ENCODE data around the gene BAHD1. TPM values are rescaled to one million over a fixed set of nuclear protein-coding genes. Genes with fewer than 3 reads are reported as not detected.

The BAHD1 gene
- total and polyA plus RNA-seq, 2 experiments from 2014 or later = 13.9 to 17.2 TPM

DNA sequence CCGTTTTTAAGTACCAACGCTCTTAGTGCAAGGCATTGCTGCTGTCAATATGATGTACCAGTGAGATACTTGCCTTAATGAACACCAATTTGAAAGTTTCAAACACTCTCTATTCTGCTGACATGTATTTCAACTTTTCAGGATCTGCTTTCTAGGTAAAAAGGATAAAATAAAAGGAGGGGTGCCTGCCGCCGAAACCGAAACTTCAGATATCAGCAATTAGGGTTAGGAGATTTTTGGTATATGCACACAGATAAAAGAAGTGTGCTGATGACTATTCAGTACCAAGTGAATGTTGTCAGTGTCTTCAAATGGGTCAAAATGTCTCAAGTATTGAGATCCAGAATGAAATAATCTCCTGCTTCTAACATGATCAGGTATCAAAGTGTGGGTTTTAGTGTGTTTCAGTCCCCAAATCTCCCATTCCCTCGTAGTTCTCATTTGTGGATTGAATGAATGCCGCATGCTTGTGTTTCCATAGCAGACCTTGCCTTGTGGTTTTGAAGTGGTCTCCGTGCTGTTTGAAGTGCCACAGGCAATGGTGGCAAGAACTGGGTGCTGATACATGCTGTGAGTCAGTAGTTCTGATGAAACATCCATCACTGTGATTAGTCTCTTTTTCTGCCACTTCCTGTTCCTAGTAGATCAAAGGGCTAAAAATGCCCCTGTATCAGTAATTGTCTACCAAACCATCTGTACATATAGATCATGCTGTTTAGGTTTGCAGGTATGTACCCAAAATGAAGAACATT lies 52.5 kb downstream of the BAHD1 start:
- no peaks in the 10 kb centered on the region for H3K9me2 ChIP-seq (replicated peaks; ENCODE audit: insufficient read depth)
- no peaks in the 10 kb centered on the region for H3K4me1 ChIP-seq (ENCODE audit: insufficient read depth)
- H3K9me3 ChIP-seq (ENCODE audit: low read depth) = no peaks in the 10 kb centered on the region
- no peaks in the 10 kb centered on the region for H4K20me1 ChIP-seq (ENCODE audit: insufficient read depth, poor library complexity, severe bottlenecking)
- no peak for DNase-seq (ENCODE audit: low spot score)
- no peaks in the 10 kb centered on the region for H3K36me3 ChIP-seq (replicated peaks; ENCODE audit: insufficient read depth, low read depth)
- no peak overlapping the region for H3K4me2 ChIP-seq
- H3K27me3 ChIP-seq = no peaks in the 10 kb centered on the region
- H3K4me3 ChIP-seq = no peak overlapping the region
- no peak overlapping the region for H2AFZ ChIP-seq
- 87% methylated on average over 8 of the region's 8 CpGs for WGBS (ENCODE audit: low lambda C conversion rate, missing lambda C conversion rate)
- no peak overlapping the region for H3K27ac ChIP-seq
- H3K79me2 ChIP-seq = no peaks in the 10 kb centered on the region
- TF ChIP-seq, protein P1, sequence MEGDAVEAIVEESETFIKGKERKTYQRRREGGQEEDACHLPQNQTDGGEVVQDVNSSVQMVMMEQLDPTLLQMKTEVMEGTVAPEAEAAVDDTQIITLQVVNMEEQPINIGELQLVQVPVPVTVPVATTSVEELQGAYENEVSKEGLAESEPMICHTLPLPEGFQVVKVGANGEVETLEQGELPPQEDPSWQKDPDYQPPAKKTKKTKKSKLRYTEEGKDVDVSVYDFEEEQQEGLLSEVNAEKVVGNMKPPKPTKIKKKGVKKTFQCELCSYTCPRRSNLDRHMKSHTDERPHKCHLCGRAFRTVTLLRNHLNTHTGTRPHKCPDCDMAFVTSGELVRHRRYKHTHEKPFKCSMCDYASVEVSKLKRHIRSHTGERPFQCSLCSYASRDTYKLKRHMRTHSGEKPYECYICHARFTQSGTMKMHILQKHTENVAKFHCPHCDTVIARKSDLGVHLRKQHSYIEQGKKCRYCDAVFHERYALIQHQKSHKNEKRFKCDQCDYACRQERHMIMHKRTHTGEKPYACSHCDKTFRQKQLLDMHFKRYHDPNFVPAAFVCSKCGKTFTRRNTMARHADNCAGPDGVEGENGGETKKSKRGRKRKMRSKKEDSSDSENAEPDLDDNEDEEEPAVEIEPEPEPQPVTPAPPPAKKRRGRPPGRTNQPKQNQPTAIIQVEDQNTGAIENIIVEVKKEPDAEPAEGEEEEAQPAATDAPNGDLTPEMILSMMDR (IDR thresholded peaks at IDR 0.05; ENCODE audit: poor library complexity) = no peak
- TF ChIP-seq EZH2phosphoT487 (IDR thresholded peaks at IDR 0.05; ENCODE audit: low read depth, severe bottlenecking, unreplicated experiment) (no peak), EZH2 (IDR thresholded peaks at IDR 0.05; ENCODE audit: borderline replicate concordance) (no peak)

DNA sequence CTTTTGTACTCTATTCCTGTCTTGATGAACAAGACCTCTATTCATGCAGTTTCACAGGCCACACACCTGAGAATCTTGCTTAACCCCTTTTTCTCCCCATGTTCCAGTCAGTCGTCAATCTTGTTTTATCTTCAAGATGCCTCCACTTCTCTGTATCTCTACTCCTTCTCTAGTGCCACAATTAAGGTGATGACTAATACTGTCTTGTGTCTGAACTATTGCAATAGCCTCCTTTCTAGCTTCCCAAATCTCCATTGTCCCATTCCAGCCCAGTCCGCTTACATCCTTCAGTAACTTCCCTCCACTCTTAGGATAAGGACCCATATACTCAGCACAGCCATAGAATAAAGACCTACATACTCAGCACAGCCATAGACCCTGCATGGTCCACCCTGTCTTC lies 54.8 kb downstream of the BAHD1 start:
- WGBS (ENCODE audit: low lambda C conversion rate, missing lambda C conversion rate) = 87% methylated on average over 2 of the region's 2 CpGs
- Histone ChIP-seq H3K9me3 (ENCODE audit: low read depth) (no peaks in the 10 kb centered on the region), H3K79me2 (no peaks in the 10 kb centered on the region), H3K4me1 (ENCODE audit: insufficient read depth) (no peaks in the 10 kb centered on the region), H3K36me3 (replicated peaks; ENCODE audit: insufficient read depth, low read depth) (no peaks in the 10 kb centered on the region), H3K4me2 (no peak overlapping the region), H3K4me3 (no peak overlapping the region), H2AFZ (no peak overlapping the region), H3K27me3 (no peaks in the 10 kb centered on the region), H3K27ac (no peak overlapping the region), H3K9me2 (replicated peaks; ENCODE audit: insufficient read depth) (no peaks in the 10 kb centered on the region), H4K20me1 (ENCODE audit: insufficient read depth, poor library complexity, severe bottlenecking) (no peaks in the 10 kb centered on the region)
- no peak for DNase-seq (ENCODE audit: low spot score)
- TF ChIP-seq EZH2phosphoT487 (IDR thresholded peaks at IDR 0.05; ENCODE audit: low read depth, severe bottlenecking, unreplicated experiment) = no peak

DNA sequence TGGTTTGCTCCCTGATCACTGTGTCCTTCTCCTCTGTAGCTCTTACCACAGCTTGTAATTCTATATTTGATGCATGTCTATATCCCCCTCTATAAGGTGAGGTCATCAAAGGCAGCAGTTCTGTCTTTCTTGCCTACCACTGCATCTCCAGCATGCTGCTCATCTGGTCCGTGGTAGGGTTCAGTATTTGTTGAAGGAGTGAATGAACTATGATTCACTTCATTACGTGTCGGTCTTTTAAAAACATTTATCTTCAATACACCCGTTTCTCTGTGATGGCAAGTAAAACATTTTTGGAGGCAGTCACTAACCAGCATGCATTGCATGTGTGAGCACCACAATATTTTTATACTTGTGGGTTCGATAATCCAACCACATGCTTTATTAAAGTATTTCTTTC lies 57.7 kb downstream of the BAHD1 start:
- no peaks in the 10 kb centered on the region for H3K9me2 ChIP-seq (replicated peaks; ENCODE audit: insufficient read depth)
- no peak for DNase-seq (ENCODE audit: low spot score)
- H2AFZ ChIP-seq = no peak overlapping the region
- no peak overlapping the region for H3K27ac ChIP-seq
- no peak overlapping the region for H3K4me2 ChIP-seq
- no peaks in the 10 kb centered on the region for H3K36me3 ChIP-seq (replicated peaks; ENCODE audit: insufficient read depth, low read depth)
- WGBS (ENCODE audit: low lambda C conversion rate, missing lambda C conversion rate) = 83% methylated on average over 5 of the region's 5 CpGs
- no peaks in the 10 kb centered on the region for H3K79me2 ChIP-seq
- TF ChIP-seq EZH2 (IDR thresholded peaks at IDR 0.05; ENCODE audit: borderline replicate concordance) (no peak), EZH2phosphoT487 (IDR thresholded peaks at IDR 0.05; ENCODE audit: low read depth, severe bottlenecking, unreplicated experiment) (no peak)
- TF ChIP-seq, protein P1 (IDR thresholded peaks at IDR 0.05; ENCODE audit: poor library complexity) = no peak
- no peaks in the 10 kb centered on the region for H3K9me3 ChIP-seq (ENCODE audit: low read depth)
- no peaks in the 10 kb centered on the region for H3K27me3 ChIP-seq
- H4K20me1 ChIP-seq (ENCODE audit: insufficient read depth, poor library complexity, severe bottlenecking) = no peaks in the 10 kb centered on the region
- no peak overlapping the region for H3K4me3 ChIP-seq
- no peaks in the 10 kb centered on the region for H3K4me1 ChIP-seq (ENCODE audit: insufficient read depth)

DNA sequence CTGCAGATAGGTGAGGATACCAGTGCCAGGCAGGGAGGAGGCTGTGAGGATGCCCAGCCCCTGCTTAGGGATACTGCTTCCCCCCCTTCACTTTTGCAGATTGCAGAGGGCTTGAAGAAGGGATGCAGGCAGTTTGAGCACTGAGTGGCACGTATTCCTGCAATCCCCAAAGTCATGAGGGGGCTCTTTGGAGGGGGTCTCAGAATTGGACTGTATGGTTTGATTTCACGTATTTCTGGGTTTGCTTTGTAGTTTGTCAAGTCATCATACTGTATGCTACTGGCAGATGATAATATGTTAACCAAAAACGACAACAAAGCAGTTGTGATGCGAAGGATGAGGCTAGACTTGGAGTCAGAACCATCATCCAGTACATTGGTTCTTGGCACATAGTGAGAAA lies 58.1 kb downstream of the BAHD1 start:
- Histone ChIP-seq H2AFZ (no peak overlapping the region), H3K36me3 (replicated peaks; ENCODE audit: insufficient read depth, low read depth) (no peaks in the 10 kb centered on the region), H3K9me3 (ENCODE audit: low read depth) (no peaks in the 10 kb centered on the region), H4K20me1 (ENCODE audit: insufficient read depth, poor library complexity, severe bottlenecking) (no peaks in the 10 kb centered on the region), H3K27ac (no peak overlapping the region), H3K27me3 (no peaks in the 10 kb centered on the region), H3K4me2 (no peak overlapping the region), H3K4me1 (ENCODE audit: insufficient read depth) (no peaks in the 10 kb centered on the region), H3K79me2 (no peaks in the 10 kb centered on the region), H3K9me2 (replicated peaks; ENCODE audit: insufficient read depth) (no peaks in the 10 kb centered on the region), H3K4me3 (no peak overlapping the region)
- DNase-seq (ENCODE audit: low spot score) = no peak
- 78% methylated on average over 4 of the region's 4 CpGs for WGBS (ENCODE audit: low lambda C conversion rate, missing lambda C conversion rate)
- TF ChIP-seq, protein P1 (IDR thresholded peaks at IDR 0.05; ENCODE audit: poor library complexity) = no peak
